Stimulated activated CD4-positive, alpha-beta T cell treated with anti-CD3 and anti-CD28 coated beads, Interleukin-2, amount 100 ng/mL, for 24 hours (primary cell): ENCODE data around the gene TTC9C.
"Not testable (repeated sequence)": the region's sequence is repeated elsewhere in the genome, so short reads cannot be mapped to it uniquely, and the experiment has no call there.

Source experiments
- DNase-seq, 2 donors: peaks; one replicate each; pipeline ENCODE4 v3.0.0-alpha.2; 2020

Gene TTC9C

GRCh38 chr11:62710001-62710345 is 18.3 kb upstream of the TTC9C start:
- DNase-seq = peak; percentile 21 to 47

- DNase-seq = no peak
Observed at GRCh38 chr11:62712276-62712812, 15.9 kb upstream of the TTC9C start.

GRCh38 chr11:62712861-62713260 is 15.4 kb upstream of the TTC9C start:
- DNase-seq = no peak

GRCh38 chr11:62713343-62713742 is 14.9 kb upstream of the TTC9C start:
- DNase-seq = no peak

- no peak for DNase-seq
Observed at GRCh38 chr11:62715150-62716130, 12.8 kb upstream of the TTC9C start.

GRCh38 chr11:62716206-62716605 is 12.1 kb upstream of the TTC9C start:
- DNase-seq = no peak

- no peak for DNase-seq
Observed at GRCh38 chr11:62716816-62717215, 11.5 kb upstream of the TTC9C start.

GRCh38 chr11:62719302-62719978 is 8.8 kb upstream of the TTC9C start:
- no peak for DNase-seq

GRCh38 chr11:62721994-62722393 is 6.3 kb upstream of the TTC9C start:
- no peak for DNase-seq

GRCh38 chr11:62724171-62724570 is 4.1 kb upstream of the TTC9C start:
- DNase-seq = no peak

GRCh38 chr11:62725646-62726045 is 2.6 kb upstream of the TTC9C start:
- DNase-seq = no peak

- DNase-seq = peak; percentile 37 to 42
Observed at GRCh38 chr11:62726156-62726914, 2.0 kb upstream of the TTC9C start.

GRCh38 chr11:62726915-62727164 is 1.4 kb upstream of the TTC9C start:
- DNase-seq = no peak

GRCh38 chr11:62727165-62727871 is 968 bp upstream of the TTC9C start, which contains the start of gene HNRNPUL2:
Gene HNRNPUL2, minus strand, starts transcription at chr11:62727457. Its CDS starts 301 bp downstream, at chr11:62727156.
- DNase-seq = peak; percentile 98

- DNase-seq = peak; percentile 76 to 81
Observed at GRCh38 chr11:62727872-62728170, 465 bp upstream of the TTC9C start.

- DNase-seq = not testable (repeated sequence)
Observed at GRCh38 chr11:62730076-62730475, 1.8 kb downstream of the TTC9C start.

- no peak for DNase-seq
Observed at GRCh38 chr11:62732830-62733229, 4.5 kb downstream of the TTC9C start.

- no peak for DNase-seq
Observed at GRCh38 chr11:62737196-62737595, 8.9 kb downstream of the TTC9C start.

GRCh38 chr11:62747475-62748160 is 19.3 kb downstream of the TTC9C start:
- no peak for DNase-seq

GRCh38 chr11:62749931-62750330 is 21.6 kb downstream of the TTC9C start:
- DNase-seq = not testable (repeated sequence)

- DNase-seq = no peak
Observed at GRCh38 chr11:62752177-62752785, 24.0 kb downstream of the TTC9C start.
